ENCODE measurements around the gene ACTG2. TPM values are rescaled to one million over a fixed set of nuclear protein-coding genes. Genes with fewer than 3 reads are reported as not detected.

ACTG2 gene
- total and polyA plus RNA-seq, 7 donors: 0.44 to 4.0 (median 2.7) TPM

GRCh38 chr2:73890301-73891092 is 2.3 kb upstream of the ACTG2 start:
- intact Hi-C loops (cut with DNase I): no loop called here
- Histone ChIP-seq H3K4me3 (no peak overlapping the region), H3K9me3 (no peaks in the 10 kb centered on the region), H3K36me3 (ENCODE audit: insufficient read depth in 1 of 2, low read depth in 1 of 2) (no peaks in the 10 kb centered on the region), H3K27ac (no peak overlapping the region), H3K4me1 (no peaks in the 10 kb centered on the region), H3K27me3 (ENCODE audit: insufficient read depth in 3 of 3, low read length in 2 of 3) (no peaks in the 10 kb centered on the region)
- WGBS, 3 donors: 56 to 73% (median 69%) methylated on average over 9 of the region's 9 CpGs
- ATAC-seq (no peak), DNase-seq (no peak)
- TF ChIP-seq, protein P1, sequence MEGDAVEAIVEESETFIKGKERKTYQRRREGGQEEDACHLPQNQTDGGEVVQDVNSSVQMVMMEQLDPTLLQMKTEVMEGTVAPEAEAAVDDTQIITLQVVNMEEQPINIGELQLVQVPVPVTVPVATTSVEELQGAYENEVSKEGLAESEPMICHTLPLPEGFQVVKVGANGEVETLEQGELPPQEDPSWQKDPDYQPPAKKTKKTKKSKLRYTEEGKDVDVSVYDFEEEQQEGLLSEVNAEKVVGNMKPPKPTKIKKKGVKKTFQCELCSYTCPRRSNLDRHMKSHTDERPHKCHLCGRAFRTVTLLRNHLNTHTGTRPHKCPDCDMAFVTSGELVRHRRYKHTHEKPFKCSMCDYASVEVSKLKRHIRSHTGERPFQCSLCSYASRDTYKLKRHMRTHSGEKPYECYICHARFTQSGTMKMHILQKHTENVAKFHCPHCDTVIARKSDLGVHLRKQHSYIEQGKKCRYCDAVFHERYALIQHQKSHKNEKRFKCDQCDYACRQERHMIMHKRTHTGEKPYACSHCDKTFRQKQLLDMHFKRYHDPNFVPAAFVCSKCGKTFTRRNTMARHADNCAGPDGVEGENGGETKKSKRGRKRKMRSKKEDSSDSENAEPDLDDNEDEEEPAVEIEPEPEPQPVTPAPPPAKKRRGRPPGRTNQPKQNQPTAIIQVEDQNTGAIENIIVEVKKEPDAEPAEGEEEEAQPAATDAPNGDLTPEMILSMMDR (IDR thresholded peaks at IDR 0.05): no peak

DNA sequence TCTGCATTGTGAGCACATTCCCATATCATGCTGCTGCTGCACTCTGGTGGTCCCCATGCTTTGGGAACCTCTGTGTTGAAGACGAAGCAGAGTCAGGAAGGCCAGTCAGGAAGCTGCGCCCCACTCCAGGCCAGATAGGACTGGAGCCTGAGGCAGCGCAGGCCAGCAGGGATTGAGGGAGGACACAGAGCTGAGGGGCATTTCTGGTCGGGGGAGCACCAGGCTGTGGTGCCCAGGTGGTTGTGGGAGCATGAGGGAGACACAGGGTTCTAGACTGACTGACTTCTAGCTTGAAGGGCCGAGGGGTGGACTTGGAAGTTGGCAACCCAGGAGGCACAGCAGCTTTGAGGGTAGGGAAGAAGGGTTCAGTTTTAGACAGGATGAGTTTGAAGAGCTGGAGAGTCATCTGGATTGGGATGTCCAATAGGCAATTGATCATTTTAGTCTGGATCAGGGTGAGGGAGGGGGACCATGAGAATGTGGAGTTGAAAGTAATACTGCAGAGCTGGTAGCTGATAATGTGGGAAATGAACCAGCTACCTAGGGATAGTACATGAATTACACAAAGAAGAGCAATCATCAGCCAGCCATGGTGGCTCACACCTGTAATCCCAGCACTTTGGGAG is 1.4 kb upstream of the ACTG2 start:
- intact Hi-C loops (cut with DNase I): no loop called here
- WGBS, 3 donors: 83 to 97% (median 88%) methylated on average over 4 to 5 of the region's 5 CpGs
- H3K9me3 ChIP-seq: no peaks in the 10 kb centered on the region
- no peaks in the 10 kb centered on the region for H3K4me1 ChIP-seq
- DNase-seq: no peak
- H3K27me3 ChIP-seq (ENCODE audit: insufficient read depth in 3 of 3, low read length in 2 of 3): no peaks in the 10 kb centered on the region
- TF ChIP-seq, protein P1 (IDR thresholded peaks at IDR 0.05): no peak
- H3K36me3 ChIP-seq (ENCODE audit: insufficient read depth in 1 of 2, low read depth in 1 of 2): no peaks in the 10 kb centered on the region
- H3K4me3 ChIP-seq: no peak overlapping the region
- ATAC-seq: no peak
- H3K27ac ChIP-seq: no peak overlapping the region

DNA sequence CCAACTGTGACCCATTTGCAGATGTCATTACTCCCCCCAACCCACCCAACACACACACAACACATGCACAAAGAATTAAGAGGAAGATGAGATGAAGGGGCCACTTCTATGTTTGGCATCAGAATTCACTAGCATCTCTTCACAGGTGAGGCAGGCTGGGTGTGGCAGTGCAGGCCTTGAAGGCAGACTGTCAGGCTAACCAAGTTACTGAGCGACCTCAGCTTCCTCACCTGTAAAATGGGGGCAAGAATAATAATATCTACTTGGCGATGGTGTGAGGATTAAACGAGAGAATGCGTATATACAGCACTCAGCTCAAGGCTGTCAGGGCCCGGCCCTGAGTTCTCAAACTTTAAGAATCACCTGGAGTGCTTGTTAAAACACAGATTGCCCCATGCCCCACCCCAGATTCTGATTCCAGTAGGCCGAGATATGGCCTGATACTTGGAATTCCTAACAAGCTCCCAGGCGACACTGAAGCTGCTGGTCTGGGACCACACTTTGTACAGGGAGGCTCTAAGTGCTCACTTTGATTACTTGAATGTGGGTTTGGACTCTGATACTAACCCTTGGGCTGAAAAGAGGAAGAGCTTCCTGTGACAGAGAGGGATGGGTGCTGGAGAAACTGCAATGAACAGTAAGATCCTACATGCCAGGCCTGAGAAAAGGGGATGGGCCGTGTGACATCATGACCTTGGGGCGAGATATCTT is 1.1 kb downstream of the ACTG2 start:
- H3K27me3 ChIP-seq (ENCODE audit: insufficient read depth in 3 of 3, low read length in 2 of 3): no peaks in the 10 kb centered on the region
- H3K4me1 ChIP-seq: no peaks in the 10 kb centered on the region
- WGBS, 3 donors: 90 to 92% (median 91%) methylated on average over 9 of the region's 9 CpGs
- intact Hi-C loops (cut with DNase I): no loop called here
- ATAC-seq: no peak
- TF ChIP-seq, protein P1 (IDR thresholded peaks at IDR 0.05): no peak
- no peaks in the 10 kb centered on the region for H3K9me3 ChIP-seq
- H3K36me3 ChIP-seq (ENCODE audit: insufficient read depth in 1 of 2, low read depth in 1 of 2): no peaks in the 10 kb centered on the region
- H3K27ac ChIP-seq: no peak overlapping the region
- peak overlapping the region; percentile 18 for H3K4me3 ChIP-seq
- no peak for DNase-seq

DNA sequence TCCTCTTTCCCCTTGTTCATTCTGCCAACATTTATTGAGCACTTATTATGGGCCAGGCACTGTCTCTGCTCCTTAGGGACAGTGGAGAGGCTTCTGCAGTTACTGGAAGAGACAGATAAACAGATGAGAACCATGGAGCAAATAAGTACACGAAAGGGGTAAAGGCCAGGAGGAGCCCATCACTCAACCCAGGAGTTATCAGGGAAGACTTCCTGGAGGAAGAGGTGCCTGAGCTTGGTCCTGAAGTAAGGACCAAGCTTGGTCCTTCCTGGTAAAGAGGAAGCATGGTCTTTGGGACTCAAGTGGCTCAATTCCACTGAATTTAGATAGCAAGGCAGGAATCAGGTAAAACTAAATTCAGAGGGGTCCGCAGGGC is 1.7 kb downstream of the ACTG2 start:
- no peak for ATAC-seq
- no peak overlapping the region for H3K27ac ChIP-seq
- H3K9me3 ChIP-seq: no peaks in the 10 kb centered on the region
- no peaks in the 10 kb centered on the region for H3K4me1 ChIP-seq
- intact Hi-C loops (cut with DNase I): no loop called here
- DNase-seq: no peak
- 93 to 98% (median 93%) methylated on average over 2 of the region's 2 CpGs for WGBS, 3 donors
- H3K4me3 ChIP-seq: no peak overlapping the region
- H3K27me3 ChIP-seq (ENCODE audit: insufficient read depth in 3 of 3, low read length in 2 of 3): no peaks in the 10 kb centered on the region
- TF ChIP-seq, protein P1 (IDR thresholded peaks at IDR 0.05): no peak
- no peaks in the 10 kb centered on the region for H3K36me3 ChIP-seq (ENCODE audit: insufficient read depth in 1 of 2, low read depth in 1 of 2)
